ENCODE results near the gene MRC2.

Gene MRC2

GRCh38 chr17:62702746-62703260, 75.3 kb downstream of the MRC2 start:
- in situ Hi-C loops (cut with MboI; ENCODE audit: low sequenced_read_pairs, unreplicated experiment) = loop anchor here (10.0 kb wide), 1 partner anchor 272 kb away; no protein-coding TSS in a partner anchor
- no peak for DNase-seq (ENCODE audit: low spot score)
- TF ChIP-seq CTCF (IDR thresholded peaks at IDR 0.05; ENCODE audit: borderline replicate concordance, control extremely low read depth, extremely low read depth, insufficient read depth, missing control alignments) = no peak

- no peak for TF ChIP-seq CTCF (IDR thresholded peaks at IDR 0.05; ENCODE audit: borderline replicate concordance, control extremely low read depth, extremely low read depth, insufficient read depth, missing control alignments)
- in situ Hi-C loops (cut with MboI; ENCODE audit: low sequenced_read_pairs, unreplicated experiment) = loop anchor here (10.0 kb wide), 1 partner anchor 271 kb away; no protein-coding TSS in a partner anchor
- DNase-seq (ENCODE audit: low spot score) = no peak
Measured at GRCh38 chr17:62703261-62703775, 75.8 kb downstream of the MRC2 start.

GRCh38 chr17:62703776-62704380, 76.4 kb downstream of the MRC2 start:
- peak; percentile 86 for DNase-seq (ENCODE audit: low spot score)
- TF ChIP-seq CTCF (IDR thresholded peaks at IDR 0.05; ENCODE audit: borderline replicate concordance, control extremely low read depth, extremely low read depth, insufficient read depth, missing control alignments) = peak; percentile 93
- in situ Hi-C loops (cut with MboI; ENCODE audit: low sequenced_read_pairs, unreplicated experiment) = loop anchor here (10.0 kb wide), 1 partner anchor 271 kb away; no protein-coding TSS in a partner anchor

GRCh38 chr17:62704381-62704971, 77.0 kb downstream of the MRC2 start:
- in situ Hi-C loops (cut with MboI; ENCODE audit: low sequenced_read_pairs, unreplicated experiment) = loop anchor here (10.0 kb wide), 1 partner anchor 270 kb away; no protein-coding TSS in a partner anchor
- no peak for DNase-seq (ENCODE audit: low spot score)
- no peak for TF ChIP-seq CTCF (IDR thresholded peaks at IDR 0.05; ENCODE audit: borderline replicate concordance, control extremely low read depth, extremely low read depth, insufficient read depth, missing control alignments)

- in situ Hi-C loops (cut with MboI; ENCODE audit: low sequenced_read_pairs, unreplicated experiment) = loop anchor here (10.0 kb wide), 1 partner anchor 270 kb away; no protein-coding TSS in a partner anchor
Measured at GRCh38 chr17:62705156-62705777, 77.8 kb downstream of the MRC2 start.

More at GRCh38 chr17:62705156-62705777, 77.8 kb downstream of the MRC2 start:
- no peak for TF ChIP-seq CTCF (IDR thresholded peaks at IDR 0.05; ENCODE audit: borderline replicate concordance, control extremely low read depth, extremely low read depth, insufficient read depth, missing control alignments)
- no peak for DNase-seq (ENCODE audit: low spot score)

Data from GM13976 (cell line).